ENCODE results near the gene FXYD3. TPM values are rescaled to one million over a fixed set of nuclear protein-coding genes. Genes with fewer than 3 reads are reported as not detected.

Gene FXYD3
- total RNA-seq, 4 donors from 2014 or later: 1.2 to 38.8 (median 4.2) TPM

GRCh38 chr19:35093430-35093829 is 22.2 kb upstream of the FXYD3 start:
- peaks cover 39% of the 10 kb centered on the region for H3K27me3 ChIP-seq
- ATAC-seq: no peak
- no peak for TF ChIP-seq POLR2AphosphoS5 (IDR thresholded peaks at IDR 0.05)
- TF ChIP-seq CTCF (IDR thresholded peaks at IDR 0.05): no peak
- no peak for TF ChIP-seq EP300 (IDR thresholded peaks at IDR 0.05)
- TF ChIP-seq POLR2A (IDR thresholded peaks at IDR 0.05): no peak
- WGBS, 2 donors (ENCODE audit: low coverage in 1 of 2): 84 to 93% methylated on average over 4 to 5 of the region's 5 CpGs
- no peaks in the 10 kb centered on the region for H3K36me3 ChIP-seq
- H3K4me3 ChIP-seq: no peak overlapping the region
- H3K4me1 ChIP-seq: peaks cover 0 to 12% (median 4%) of the 10 kb centered on the region in 3 donors
- H3K27ac ChIP-seq: no peak overlapping the region
- no peaks in the 10 kb centered on the region for H3K9me3 ChIP-seq

- no peak overlapping the region for H3K4me3 ChIP-seq
- 100% methylated on average over 1 of the region's 11 CpGs; no CpG with 5 or more reads in 1 of the 2 donors for WGBS, 2 donors (ENCODE audit: low coverage in 1 of 2)
- no peaks in the 10 kb centered on the region for H3K36me3 ChIP-seq
- TF ChIP-seq EP300 (IDR thresholded peaks at IDR 0.05): no peak
- no peak for TF ChIP-seq CTCF (IDR thresholded peaks at IDR 0.05)
- TF ChIP-seq POLR2AphosphoS5 (IDR thresholded peaks at IDR 0.05): no peak
- TF ChIP-seq POLR2A (IDR thresholded peaks at IDR 0.05): no peak
- H3K9me3 ChIP-seq: no peaks in the 10 kb centered on the region
- ATAC-seq: no peak
- no peak overlapping the region for H3K27ac ChIP-seq
- peaks cover 0 to 12% (median 4%) of the 10 kb centered on the region in 3 donors for H3K4me1 ChIP-seq
- H3K27me3 ChIP-seq: peaks cover 35% of the 10 kb centered on the region
Measured at GRCh38 chr19:35093941-35094647, 21.5 kb upstream of the FXYD3 start.

- H3K27me3 ChIP-seq: peaks cover 30% of the 10 kb centered on the region
- H3K4me3 ChIP-seq: no peak overlapping the region
- no peaks in the 10 kb centered on the region for H3K36me3 ChIP-seq
- TF ChIP-seq CTCF (IDR thresholded peaks at IDR 0.05) (no peak), POLR2AphosphoS5 (IDR thresholded peaks at IDR 0.05) (no peak), EP300 (IDR thresholded peaks at IDR 0.05) (no peak), POLR2A (IDR thresholded peaks at IDR 0.05) (no peak)
- no peaks in the 10 kb centered on the region for H3K9me3 ChIP-seq
- H3K27ac ChIP-seq: no peak overlapping the region
- H3K4me1 ChIP-seq: peaks cover 0 to 12% (median 4%) of the 10 kb centered on the region in 3 donors
- ATAC-seq: no peak
- WGBS, 2 donors (ENCODE audit: low coverage in 1 of 2): 55 to 93% methylated on average over 2 of the region's 4 CpGs
Measured at GRCh38 chr19:35094656-35095055, 21.0 kb upstream of the FXYD3 start.

- Histone ChIP-seq H3K9me3 (no peaks in the 10 kb centered on the region), H3K4me1 (peaks cover 0 to 3% (median under 1%) of the 10 kb centered on the region in 3 donors), H3K27ac (no peak overlapping the region), H3K27me3 (peaks cover 19% of the 10 kb centered on the region), H3K36me3 (no peaks in the 10 kb centered on the region), H3K4me3 (no peak overlapping the region)
- no peak for ATAC-seq
- WGBS, 2 donors (ENCODE audit: low coverage in 1 of 2): 65 to 82% methylated on average over 6 to 8 of the region's 8 CpGs
- no peak for TF ChIP-seq EP300 (IDR thresholded peaks at IDR 0.05)
- TF ChIP-seq POLR2AphosphoS5 (IDR thresholded peaks at IDR 0.05): no peak
- TF ChIP-seq CTCF (IDR thresholded peaks at IDR 0.05): no peak
- no peak for TF ChIP-seq POLR2A (IDR thresholded peaks at IDR 0.05)
Measured at GRCh38 chr19:35095667-35096368, 19.8 kb upstream of the FXYD3 start.

All from gastroesophageal sphincter (tissue), 4 donors.